GM13976 (cell line): Measurements from ENCODE around the gene LILRA2.

Experiments
- DNase-seq: peaks from one replicate; pipeline ENCODE4 v3.0.0; 2012; ENCODE audit warnings: low spot score
- CTCF ChIP-seq: IDR thresholded peaks from 2 replicates; pipeline ENCODE4 v1.5.1; 2012; ENCODE audit warnings: borderline replicate concordance, mild to moderate bottlenecking; ENCODE audit not compliant: insufficient read depth; ENCODE audit errors: extremely low read depth, missing control alignments, control extremely low read depth
- in situ Hi-C: fragments of 300-500 bp; cut with MboI; formaldehyde crosslinking; loops from one replicate; pipeline ENCODE4 v1.12.0; 2022; ENCODE audit warnings: low sequenced_read_pairs, mixed read lengths, inconsistent platforms; ENCODE audit not compliant: unreplicated experiment

Gene LILRA2

GRCh38 chr19:54600212-54600611 is 26.6 kb downstream of the LILRA2 start:
- in situ Hi-C loops = no loop called here
- DNase-seq = no peak

GRCh38 chr19:54606230-54606629 is 32.6 kb downstream of the LILRA2 start:
- TF ChIP-seq CTCF = no peak
- no peak for DNase-seq
- in situ Hi-C loops = no loop called here

More at GRCh38 chr19:54600212-54600611, 26.6 kb downstream of the LILRA2 start:
- no peak for TF ChIP-seq CTCF

GRCh38 chr19:54606891-54607784 is 33.5 kb downstream of the LILRA2 start:
- in situ Hi-C loops = no loop called here
- TF ChIP-seq CTCF = no peak
- no peak for DNase-seq

- no peak for DNase-seq
- no peak for TF ChIP-seq CTCF
- in situ Hi-C loops = no loop called here
Measured at GRCh38 chr19:54607785-54608150, 34.2 kb downstream of the LILRA2 start.

- no peak for DNase-seq
- in situ Hi-C loops = no loop called here
- no peak for TF ChIP-seq CTCF
Measured at GRCh38 chr19:54608205-54608604, 34.6 kb downstream of the LILRA2 start.

- DNase-seq = no peak
- TF ChIP-seq CTCF = no peak
- in situ Hi-C loops = no loop called here
Measured at GRCh38 chr19:54608792-54609191, 35.2 kb downstream of the LILRA2 start.

- no peak for TF ChIP-seq CTCF
- in situ Hi-C loops = no loop called here
- no peak for DNase-seq
Measured at GRCh38 chr19:54609356-54609791, 35.8 kb downstream of the LILRA2 start.
